ENCODE results near the gene CCDC197. TPM values are rescaled to one million over a fixed set of nuclear protein-coding genes. Genes with fewer than 3 reads are reported as not detected.

Gene CCDC197
- total RNA-seq, 1 donor from 2014 or later: not detected

GRCh38 chr14:93962701-93963601, 34.1 kb upstream of the CCDC197 start:
- H3K4me3 ChIP-seq (ENCODE audit: low read depth, low read length): no peak overlapping the region
- no peak for TF ChIP-seq CTCF (conservative IDR thresholded peaks at IDR 0.05; ENCODE audit: low read depth, low read length)
- DNase-seq (ENCODE audit: low read depth): no peak

- DNase-seq (ENCODE audit: low read depth): no peak
- no peak for TF ChIP-seq CTCF (conservative IDR thresholded peaks at IDR 0.05; ENCODE audit: low read depth, low read length)
- H3K4me3 ChIP-seq (ENCODE audit: low read depth, low read length): no peak overlapping the region
These were observed 33.4 kb upstream of the CCDC197 start for GRCh38 chr14:93963692-93964091.

GRCh38 chr14:93964281-93964680, 32.8 kb upstream of the CCDC197 start:
- DNase-seq (ENCODE audit: low read depth): no peak
- no peak for TF ChIP-seq CTCF (conservative IDR thresholded peaks at IDR 0.05; ENCODE audit: low read depth, low read length)

GRCh38 chr14:93964820-93965286, 32.2 kb upstream of the CCDC197 start:
- no peak for DNase-seq (ENCODE audit: low read depth)
- no peak overlapping the region for H3K4me3 ChIP-seq (ENCODE audit: low read depth, low read length)
- TF ChIP-seq CTCF (conservative IDR thresholded peaks at IDR 0.05; ENCODE audit: low read depth, low read length): no peak

More at GRCh38 chr14:93964281-93964680, 32.8 kb upstream of the CCDC197 start:
- H3K4me3 ChIP-seq (ENCODE audit: low read depth, low read length): no peak overlapping the region

- DNase-seq (ENCODE audit: low read depth): peak; percentile 100
- H3K4me3 ChIP-seq (ENCODE audit: low read depth, low read length): no peak overlapping the region
- no peak for TF ChIP-seq CTCF (conservative IDR thresholded peaks at IDR 0.05; ENCODE audit: low read depth, low read length)
These were observed 31.7 kb upstream of the CCDC197 start for GRCh38 chr14:93965287-93965821.

- no peak for DNase-seq (ENCODE audit: low read depth)
- H3K4me3 ChIP-seq (ENCODE audit: low read depth, low read length): no peak overlapping the region
- no peak for TF ChIP-seq CTCF (conservative IDR thresholded peaks at IDR 0.05; ENCODE audit: low read depth, low read length)
These were observed 31.1 kb upstream of the CCDC197 start for GRCh38 chr14:93965946-93966474.
